HCT116 (cell line): ENCODE measurements around the gene EHMT1. TPM values are rescaled to one million over a fixed set of nuclear protein-coding genes. Genes with fewer than 3 reads are reported as not detected.

ENCODE experiments used
- ATAC-seq: fragments of 200-7000 bp; cut with Tn5 transposase; 2 replicates; pipeline ENCODE4 v1.9.1; 2020; ENCODE audit warnings: mild to moderate bottlenecking, moderate library complexity
- BruUV-seq: library from RNA; stranded (reverse); fragments of 400-500 nt; replicated peaks from 2 replicates; lab custom pipeline; 2021; lab: Mats Ljungman, UMichigan
- CTCF ChIA-PET: fragments of 300-600 bp; sonication (Branson Sonifier 250); formaldehyde crosslinking; loops from one replicate; lab custom pipeline; 2021; ENCODE audit warnings: antibody characterized with exemption; lab: Charles Lee
- POLR2A ChIA-PET: fragments of 300-600, 350-600 bp; sonication (Branson Sonifier 250); formaldehyde crosslinking; loops from one replicate; lab custom pipeline; 2021; ENCODE audit warnings: antibody characterized with exemption; lab: Charles Lee
- RAD21 ChIA-PET, 2 experiments: fragments of 300-600 bp; sonication (Branson Sonifier 250); formaldehyde crosslinking; loops; one replicate each; lab custom pipeline; 2023; ENCODE audit warnings: low total read pairs in 2 of 2; ENCODE audit not compliant: uncharacterized antibody in 2 of 2, unreplicated experiment in 2 of 2, low non-redundant PET in 1 of 2; lab: Charles Lee
- DNase-seq: peaks from one replicate; pipeline ENCODE4 v3.0.0-alpha.2; 2010; ENCODE audit warnings: low read depth, low spot score
- H2AFZ ChIP-seq: fragments of 200-600 bp; shearing (Covaris generic), sonication (generic); 2 replicates; pipeline ENCODE4 v1.6.1; 2017; ENCODE audit warnings: low read depth, mixed run types, mixed read lengths, antibody characterized with exemption, low read length; ENCODE audit not compliant: poor library complexity, severe bottlenecking
- H3K27ac ChIP-seq: 2 replicates; pipeline ENCODE4 v1.5.1; 2012; ENCODE audit warnings: low read depth, low read length
- H3K27me3 ChIP-seq: fragments of 200-600 bp; sonication (generic); 2 replicates; pipeline ENCODE4 v1.6.1; 2016; ENCODE audit warnings: mixed run types, low read length, mixed read lengths; ENCODE audit not compliant: insufficient read depth
- H3K36me3 ChIP-seq, 2 experiments: fragments of 200-500 bp in 1 of 2; fragments of 200-600 bp in 1 of 2; sonication (Bioruptor generic) in 1 of 2; sonication (generic) in 1 of 2; 2 replicates each; pipeline versions ENCODE4 v1.5.1 to v1.6.1; 2014 to 2016; ENCODE audit warnings: low read length in 2 of 2, inconsistent platforms in 1 of 2, mixed read lengths in 1 of 2, mixed run types in 1 of 2; ENCODE audit not compliant: insufficient read depth in 2 of 2, control insufficient read depth in 1 of 2
- H3K4me1 ChIP-seq, 2 experiments: fragments of 200-600 bp in 1 of 2; sonication (generic) in 1 of 2; 2 replicates each; pipeline versions ENCODE4 v1.5.1 to v1.6.1; 2012 to 2017; ENCODE audit warnings: low read length in 2 of 2, inconsistent platforms in 1 of 2, mild to moderate bottlenecking in 1 of 2, mixed read lengths in 1 of 2, mixed run types in 1 of 2, moderate library complexity in 1 of 2; ENCODE audit not compliant: insufficient read depth in 2 of 2, control insufficient read depth in 1 of 2
- H3K4me2 ChIP-seq: fragments of 200-600 bp; sonication (generic); 2 replicates; pipeline ENCODE4 v1.6.1; 2017; ENCODE audit warnings: mixed run types, low read length, mixed read lengths
- H3K4me3 ChIP-seq, 2 experiments: fragments of 200-600 bp in 1 of 2; sonication (generic) in 1 of 2; replicated peaks in 1 of 2; 2 replicates each; pipeline ENCODE4 v1.5.1; 2011 to 2016; ENCODE audit warnings: low read length in 2 of 2, control low read depth in 1 of 2, low read depth in 1 of 2, mild to moderate bottlenecking in 1 of 2, mixed read lengths in 1 of 2, mixed run types in 1 of 2
- H3K79me2 ChIP-seq: fragments of 200-600 bp; sonication (generic); 2 replicates; pipeline ENCODE4 v1.6.1; 2017; ENCODE audit warnings: mild to moderate bottlenecking, mixed run types, low read length, moderate library complexity, mixed read lengths; ENCODE audit not compliant: insufficient read depth
- H3K9ac ChIP-seq: fragments of 200-600 bp; sonication (generic); 2 replicates; pipeline ENCODE4 v1.6.1; 2016; ENCODE audit warnings: low read length, mixed read lengths
- H3K9me2 ChIP-seq: fragments of 200-600 bp; sonication (generic), shearing (Covaris generic); 2 replicates; pipeline ENCODE4 v1.6.1; 2017; ENCODE audit warnings: mixed run types, mild to moderate bottlenecking, moderate library complexity; ENCODE audit not compliant: insufficient read depth
- H3K9me3 ChIP-seq, 2 experiments: fragments of 200-500 bp in 1 of 2; fragments of 200-600 bp in 1 of 2; sonication (Bioruptor generic) in 1 of 2; sonication (generic) in 1 of 2; 2 replicates each; pipeline ENCODE4 v1.6.1; 2014 to 2017; ENCODE audit warnings: low read length in 2 of 2, mixed read lengths in 2 of 2, inconsistent platforms in 1 of 2, low read depth in 1 of 2, mild to moderate bottlenecking in 1 of 2, mixed run types in 1 of 2, moderate library complexity in 1 of 2; ENCODE audit not compliant: control insufficient read depth in 1 of 2, insufficient read depth in 1 of 2
- H4K20me1 ChIP-seq: fragments of 200-600 bp; sonication (generic), shearing (Covaris generic); 2 replicates; pipeline ENCODE4 v1.6.1; 2017; ENCODE audit warnings: mixed run types, mild to moderate bottlenecking, moderate library complexity; ENCODE audit not compliant: insufficient read depth
- ATF3 ChIP-seq: IDR thresholded peaks from 2 replicates; pipeline ENCODE4 v1.6.1; 2012
- CBX3 ChIP-seq: IDR thresholded peaks from 2 replicates; pipeline ENCODE4 v1.6.1; 2012; ENCODE audit warnings: low read depth
- EZH2 ChIP-seq: fragments of 200-600 bp; sonication (generic); IDR thresholded peaks from 2 replicates; pipeline ENCODE4 v1.6.1; 2017; ENCODE audit warnings: antibody characterized with exemption, mixed run types
- FOSL1 ChIP-seq: IDR thresholded peaks from 2 replicates; pipeline ENCODE4 v1.6.1; 2012; ENCODE audit warnings: low read depth
- POLR2AphosphoS5 ChIP-seq: IDR thresholded peaks from 2 replicates; pipeline ENCODE4 v1.6.1; 2011; ENCODE audit warnings: mild to moderate bottlenecking, low read depth, low read length, moderate library complexity
- RAD21 ChIP-seq: IDR thresholded peaks from 2 replicates; pipeline ENCODE4 v1.6.1; 2012; ENCODE audit warnings: low read depth, mild to moderate bottlenecking
- REST ChIP-seq: IDR thresholded peaks from 2 replicates; pipeline ENCODE4 v1.6.1; 2012; ENCODE audit warnings: low read depth
- SIN3A ChIP-seq: IDR thresholded peaks from 2 replicates; pipeline ENCODE4 v1.6.1; 2012; ENCODE audit warnings: low read depth
- YY1 ChIP-seq: IDR thresholded peaks from 2 replicates; pipeline ENCODE4 v1.6.1; 2011; ENCODE audit warnings: low read length, low read depth, moderate library complexity, mild to moderate bottlenecking; ENCODE audit not compliant: insufficient replicate concordance; ENCODE audit errors: extremely low read depth
- ZBTB33 ChIP-seq: IDR thresholded peaks from 2 replicates; pipeline ENCODE4 v1.6.1; 2011; ENCODE audit warnings: mild to moderate bottlenecking, low read length, moderate library complexity; ENCODE audit not compliant: insufficient replicate concordance; ENCODE audit errors: extremely low read depth
- ZFX ChIP-seq: fragments of 450-650 bp; IDR thresholded peaks from 2 replicates; pipeline ENCODE4 v1.6.1; 2017
- intact Hi-C: fragments of 100-400 bp; cut with micrococcal nuclease; formaldehyde crosslinking; loops from 2 replicates; pipeline ENCODE4 v1.10.0; 2022
- total RNA-seq: library from RNA; stranded (reverse); gene quantifications from one replicate; pipeline ENCODE4 v1.2.1, GENCODE V29; 2021; ENCODE audit not compliant: unreplicated experiment
- TF ChIP-seq, protein P1 (sequence below), 3 experiments: fragments of 200-600 bp in 1 of 3; sonication (generic) in 1 of 3; IDR thresholded peaks in 2 of 3; conservative IDR thresholded peaks in 1 of 3; 2 replicates each; pipeline ENCODE4 v1.5.1; 2012 to 2017; ENCODE audit warnings: low read depth in 2 of 3, low read length in 2 of 3, antibody characterized with exemption in 1 of 3, borderline replicate concordance in 1 of 3, control low read depth in 1 of 3, mild to moderate bottlenecking in 1 of 3, mixed read lengths in 1 of 3, mixed run types in 1 of 3, moderate library complexity in 1 of 3; ENCODE audit not compliant: insufficient read depth in 1 of 3

The EHMT1 gene
- total RNA-seq, 1 experiment from 2014 or later: 86.1 TPM

GRCh38 chr9:137620048-137620405 is 1.2 kb downstream of the EHMT1 start:
- H3K4me2 ChIP-seq: peak overlapping the region; percentile 91
- CTCF ChIA-PET: no interaction called here
- H3K9ac ChIP-seq: peak overlapping the region; percentile 82
- POLR2A ChIA-PET: no interaction called here
- intact Hi-C loops: no loop called here
- peak overlapping the region; percentile 74 to 88 for H3K4me3 ChIP-seq
- H3K79me2 ChIP-seq: peaks cover 85% of the 10 kb centered on the region
- no peak for TF ChIP-seq EZH2
- no peak for TF ChIP-seq ATF3
- TSS peak; percentile 73 for BruUV-seq
- DNase-seq (no peak), ATAC-seq (no peak)
- H3K27ac ChIP-seq: peak overlapping the region; percentile 72; the same call in 1 of the 2 replicates
- RAD21 ChIA-PET: no interaction called here
- peaks cover 2 to 15% of the 10 kb centered on the region in 2 experiments; a peak in 2 of 4 replicates for H3K36me3 ChIP-seq
- peaks cover 19 to 30% of the 10 kb centered on the region in 2 experiments for H3K4me1 ChIP-seq
- no peaks in the 10 kb centered on the region for H3K9me3 ChIP-seq
- peaks cover 5% of the 10 kb centered on the region; the same call in 1 of the 2 replicates for H4K20me1 ChIP-seq
- no peaks in the 10 kb centered on the region for H3K9me2 ChIP-seq
- no peaks in the 10 kb centered on the region for H3K27me3 ChIP-seq
- H2AFZ ChIP-seq: no peak overlapping the region

- no peaks in the 10 kb centered on the region for H3K9me3 ChIP-seq
- no TSS peak for BruUV-seq
- peaks cover 5% of the 10 kb centered on the region; the same call in 1 of the 2 replicates for H4K20me1 ChIP-seq
- H3K9me2 ChIP-seq: no peaks in the 10 kb centered on the region
- H3K9ac ChIP-seq: peak overlapping the region; percentile 33
- peak overlapping the region; percentile 91 for H3K4me2 ChIP-seq
- peaks cover 19 to 30% of the 10 kb centered on the region in 2 experiments for H3K4me1 ChIP-seq
- H3K27ac ChIP-seq: peak overlapping the region; percentile 40
- peaks cover 2 to 10% of the 10 kb centered on the region in 2 experiments; a peak in 2 of 4 replicates for H3K36me3 ChIP-seq
- ChIA-PET POLR2A (no interaction called here), CTCF (no interaction called here), RAD21 (no interaction called here)
- no peaks in the 10 kb centered on the region for H3K27me3 ChIP-seq
- intact Hi-C loops: no loop called here
- H3K4me3 ChIP-seq: peak overlapping the region in 1 of 2 experiments; percentile 8; a peak in 2 of 4 replicates
- no peak overlapping the region for H2AFZ ChIP-seq
- ATAC-seq: no peak
- peaks cover 90% of the 10 kb centered on the region for H3K79me2 ChIP-seq
- DNase-seq: no peak
- TF ChIP-seq ZFX (no peak), FOSL1 (no peak), RAD21 (no peak), YY1 (no peak), ZBTB33 (no peak), REST (no peak), SIN3A (no peak), CBX3 (no peak), POLR2AphosphoS5 (no peak)
- TF ChIP-seq, protein P1, sequence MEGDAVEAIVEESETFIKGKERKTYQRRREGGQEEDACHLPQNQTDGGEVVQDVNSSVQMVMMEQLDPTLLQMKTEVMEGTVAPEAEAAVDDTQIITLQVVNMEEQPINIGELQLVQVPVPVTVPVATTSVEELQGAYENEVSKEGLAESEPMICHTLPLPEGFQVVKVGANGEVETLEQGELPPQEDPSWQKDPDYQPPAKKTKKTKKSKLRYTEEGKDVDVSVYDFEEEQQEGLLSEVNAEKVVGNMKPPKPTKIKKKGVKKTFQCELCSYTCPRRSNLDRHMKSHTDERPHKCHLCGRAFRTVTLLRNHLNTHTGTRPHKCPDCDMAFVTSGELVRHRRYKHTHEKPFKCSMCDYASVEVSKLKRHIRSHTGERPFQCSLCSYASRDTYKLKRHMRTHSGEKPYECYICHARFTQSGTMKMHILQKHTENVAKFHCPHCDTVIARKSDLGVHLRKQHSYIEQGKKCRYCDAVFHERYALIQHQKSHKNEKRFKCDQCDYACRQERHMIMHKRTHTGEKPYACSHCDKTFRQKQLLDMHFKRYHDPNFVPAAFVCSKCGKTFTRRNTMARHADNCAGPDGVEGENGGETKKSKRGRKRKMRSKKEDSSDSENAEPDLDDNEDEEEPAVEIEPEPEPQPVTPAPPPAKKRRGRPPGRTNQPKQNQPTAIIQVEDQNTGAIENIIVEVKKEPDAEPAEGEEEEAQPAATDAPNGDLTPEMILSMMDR (IDR thresholded peaks at IDR 0.05 in 2 of 3, conservative IDR thresholded peaks at IDR 0.05 in 1 of 3; ENCODE audit: borderline replicate concordance in 1 of 3, insufficient read depth in 1 of 3, low read depth in 2 of 3, low read length in 2 of 3): no peak
Observed at GRCh38 chr9:137620581-137620980, 1.8 kb downstream of the EHMT1 start.
